Mesenchymal stem cell (in vitro differentiated cells and primary cell): ENCODE measurements around the gene ELFN1.

Experiments
- DNase-seq: peaks from one replicate; pipeline ENCODE4 v3.0.0-alpha.2; 2013
- H2AFZ ChIP-seq: one replicate; pipeline ENCODE4 v1.6.1; 2013; ENCODE audit warnings: low read depth, mild to moderate bottlenecking, control low read depth, inconsistent platforms, low read length, moderate library complexity
- H2AK5ac ChIP-seq: 2 replicates; pipeline ENCODE4 v1.6.1; 2013; ENCODE audit warnings: low read length, moderate library complexity, mild to moderate bottlenecking, inconsistent platforms; ENCODE audit not compliant: severe bottlenecking
- H2BK120ac ChIP-seq: one replicate; pipeline ENCODE4 v1.6.1; 2013; ENCODE audit warnings: low read depth, mild to moderate bottlenecking, inconsistent platforms, low read length, moderate library complexity
- H2BK12ac ChIP-seq, 2 experiments: one replicate each; pipeline ENCODE4 v1.6.1; 2013; ENCODE audit warnings: inconsistent platforms in 2 of 2, low read length in 2 of 2, mild to moderate bottlenecking in 2 of 2, moderate library complexity in 2 of 2, control low read depth in 1 of 2
- H2BK15ac ChIP-seq: one replicate; pipeline ENCODE4 v1.6.1; 2013; ENCODE audit warnings: mild to moderate bottlenecking, low read depth, inconsistent platforms; ENCODE audit not compliant: poor library complexity, severe bottlenecking
- H2BK5ac ChIP-seq: 2 replicates; pipeline ENCODE4 v1.6.1; 2013; ENCODE audit warnings: low read depth, mild to moderate bottlenecking, low read length, control low read depth, inconsistent platforms; ENCODE audit not compliant: poor library complexity, severe bottlenecking
- H3K14ac ChIP-seq, 2 experiments: one replicate each; pipeline ENCODE4 v1.6.1; 2013; ENCODE audit warnings: inconsistent platforms in 2 of 2, low read length in 2 of 2, control low read depth in 1 of 2, mild to moderate bottlenecking in 1 of 2, moderate library complexity in 1 of 2
- H3K18ac ChIP-seq, 2 experiments: one replicate each; pipeline ENCODE4 v1.6.1; 2013; ENCODE audit warnings: inconsistent platforms in 2 of 2, low read length in 2 of 2, control low read depth in 1 of 2, low read depth in 1 of 2, mild to moderate bottlenecking in 1 of 2
- H3K23ac ChIP-seq, 2 experiments: one replicate each; pipeline ENCODE4 v1.6.1; 2013; ENCODE audit warnings: inconsistent platforms in 2 of 2, low read length in 2 of 2, mild to moderate bottlenecking in 2 of 2, moderate library complexity in 2 of 2, control low read depth in 1 of 2
- H3K27ac ChIP-seq: 2 replicates; pipeline ENCODE4 v1.5.1; 2013; ENCODE audit warnings: mild to moderate bottlenecking, moderate library complexity, low read length, control low read depth, inconsistent platforms; ENCODE audit not compliant: poor library complexity, severe bottlenecking
- H3K27me3 ChIP-seq, 2 experiments: 2 replicates each; pipeline versions ENCODE4 v1.6.1 to v1.7.0; 2013; ENCODE audit warnings: low read length in 2 of 2, mild to moderate bottlenecking in 2 of 2, moderate library complexity in 2 of 2, control low read depth in 1 of 2, inconsistent platforms in 1 of 2; ENCODE audit not compliant: control insufficient read depth in 1 of 2, insufficient read depth in 1 of 2
- H3K36me3 ChIP-seq, 2 experiments: 2 replicates each; pipeline versions ENCODE4 v1.6.1 to v1.7.0; 2013; ENCODE audit warnings: low read length in 2 of 2, control low read depth in 1 of 2, inconsistent platforms in 1 of 2, low read depth in 1 of 2, mild to moderate bottlenecking in 1 of 2; ENCODE audit not compliant: insufficient read depth in 2 of 2, control insufficient read depth in 1 of 2
- H3K4ac ChIP-seq, 2 experiments: one replicate each; pipeline ENCODE4 v1.6.1; 2013; ENCODE audit warnings: inconsistent platforms in 2 of 2, low read length in 2 of 2, mild to moderate bottlenecking in 2 of 2, moderate library complexity in 2 of 2, control low read depth in 1 of 2, low read depth in 1 of 2
- H3K4me1 ChIP-seq: 2 replicates; pipeline ENCODE4 v1.6.1; 2013; ENCODE audit warnings: low read depth, low read length, control low read depth; ENCODE audit not compliant: control insufficient read depth, insufficient read depth
- H3K4me2 ChIP-seq: 2 replicates; pipeline ENCODE4 v1.6.1; 2013; ENCODE audit warnings: low read length, mild to moderate bottlenecking, inconsistent platforms; ENCODE audit not compliant: poor library complexity, severe bottlenecking
- H3K4me3 ChIP-seq, 2 experiments: 2 replicates each; pipeline versions ENCODE4 v1.5.1 to v1.7.0; 2013; ENCODE audit warnings: low read length in 2 of 2, mild to moderate bottlenecking in 2 of 2, control low read depth in 1 of 2, low read depth in 1 of 2; ENCODE audit not compliant: insufficient read depth in 1 of 2
- H3K79me1 ChIP-seq: replicated peaks from 2 replicates; pipeline ENCODE4 v1.6.1; 2013; ENCODE audit warnings: mild to moderate bottlenecking, control low read depth, low read length, inconsistent platforms; ENCODE audit not compliant: poor library complexity, severe bottlenecking
- H3K9ac ChIP-seq: 2 replicates; pipeline ENCODE4 v1.7.0; 2013; ENCODE audit warnings: mild to moderate bottlenecking, low read length, moderate library complexity
- H3K9me3 ChIP-seq: 2 replicates; pipeline ENCODE4 v1.7.0; 2013; ENCODE audit warnings: mild to moderate bottlenecking, low read length; ENCODE audit not compliant: control insufficient read depth
- H4K8ac ChIP-seq: one replicate; pipeline ENCODE4 v1.6.1; 2013; ENCODE audit warnings: inconsistent platforms, mild to moderate bottlenecking, low read length, moderate library complexity
- H4K91ac ChIP-seq: one replicate; pipeline ENCODE4 v1.6.1; 2013; ENCODE audit warnings: mild to moderate bottlenecking, low read length, inconsistent platforms
- whole genome bisulfite sequencing: methylation state at CpG from one replicate; pipeline ENCODE4 v1.1.7; 2013; ENCODE audit warnings: mixed read lengths; 5-methylcytosine and 5-hydroxymethylcytosine counted together

The ELFN1 gene

GRCh38 chr7:1643270-1644092 is 26.6 kb upstream of the ELFN1 start:
- H3K36me3 ChIP-seq: peaks cover 0 to 3% of the 10 kb centered on the region in 2 experiments
- H3K23ac ChIP-seq: no peak overlapping the region
- no peak overlapping the region for H3K9ac ChIP-seq
- H3K14ac ChIP-seq: no peak overlapping the region
- no peaks in the 10 kb centered on the region for H3K79me1 ChIP-seq
- H3K9me3 ChIP-seq: no peaks in the 10 kb centered on the region
- no peak overlapping the region for H2BK5ac ChIP-seq
- no peak overlapping the region for H4K91ac ChIP-seq
- H2AFZ ChIP-seq: no peak overlapping the region
- H2BK12ac ChIP-seq: no peak overlapping the region
- H4K8ac ChIP-seq: no peak overlapping the region
- H2BK15ac ChIP-seq: no peak overlapping the region
- no peak overlapping the region for H2BK120ac ChIP-seq
- no peak overlapping the region for H3K4me2 ChIP-seq
- H3K4me1 ChIP-seq: peaks cover 4% of the 10 kb centered on the region
- peaks cover 56 to 94% of the 10 kb centered on the region in 2 experiments for H3K27me3 ChIP-seq
- 89% methylated on average over 10 of the region's 11 CpGs for WGBS
- no peak overlapping the region for H3K4ac ChIP-seq
- H2AK5ac ChIP-seq: no peak overlapping the region
- H3K18ac ChIP-seq: no peak overlapping the region
- DNase-seq: no peak
- no peak overlapping the region for H3K4me3 ChIP-seq
- no peak overlapping the region for H3K27ac ChIP-seq

GRCh38 chr7:1644341-1645070 is 25.6 kb upstream of the ELFN1 start:
- H3K36me3 ChIP-seq: peaks cover 0 to 3% of the 10 kb centered on the region in 2 experiments
- H4K8ac ChIP-seq: no peak overlapping the region
- no peak overlapping the region for H3K18ac ChIP-seq
- H2BK15ac ChIP-seq: no peak overlapping the region
- H3K14ac ChIP-seq: no peak overlapping the region
- no peak overlapping the region for H2AK5ac ChIP-seq
- peaks cover 59 to 96% of the 10 kb centered on the region in 2 experiments for H3K27me3 ChIP-seq
- H3K4me2 ChIP-seq: no peak overlapping the region
- no peaks in the 10 kb centered on the region for H3K79me1 ChIP-seq
- no peak overlapping the region for H2BK12ac ChIP-seq
- H3K27ac ChIP-seq: no peak overlapping the region
- H4K91ac ChIP-seq: no peak overlapping the region
- H2AFZ ChIP-seq: no peak overlapping the region
- WGBS: 88% methylated on average over 20 of the region's 23 CpGs
- no peaks in the 10 kb centered on the region for H3K9me3 ChIP-seq
- H3K9ac ChIP-seq: no peak overlapping the region
- no peak overlapping the region for H3K23ac ChIP-seq
- H3K4me1 ChIP-seq: peaks cover 3% of the 10 kb centered on the region
- no peak overlapping the region for H2BK5ac ChIP-seq
- no peak overlapping the region for H2BK120ac ChIP-seq
- DNase-seq: no peak
- no peak overlapping the region for H3K4ac ChIP-seq
- no peak overlapping the region for H3K4me3 ChIP-seq

GRCh38 chr7:1645071-1645409 is 25.0 kb upstream of the ELFN1 start:
- peaks cover 0 to 3% of the 10 kb centered on the region in 2 experiments for H3K36me3 ChIP-seq
- H3K23ac ChIP-seq: no peak overlapping the region
- H4K91ac ChIP-seq: no peak overlapping the region
- no peak overlapping the region for H2BK5ac ChIP-seq
- no peak for DNase-seq
- no peak overlapping the region for H3K4me3 ChIP-seq
- H3K14ac ChIP-seq: no peak overlapping the region
- 82% methylated on average over 11 of the region's 11 CpGs for WGBS
- peaks cover 59 to 97% of the 10 kb centered on the region in 2 experiments for H3K27me3 ChIP-seq
- H3K79me1 ChIP-seq: no peaks in the 10 kb centered on the region
- no peak overlapping the region for H2AFZ ChIP-seq
- H3K4ac ChIP-seq: no peak overlapping the region
- H3K27ac ChIP-seq: no peak overlapping the region
- no peak overlapping the region for H4K8ac ChIP-seq
- no peak overlapping the region for H2BK120ac ChIP-seq
- H3K4me2 ChIP-seq: no peak overlapping the region
- H3K18ac ChIP-seq: no peak overlapping the region
- no peak overlapping the region for H2BK12ac ChIP-seq
- no peak overlapping the region for H2AK5ac ChIP-seq
- no peaks in the 10 kb centered on the region for H3K9me3 ChIP-seq
- peaks cover 3% of the 10 kb centered on the region for H3K4me1 ChIP-seq
- no peak overlapping the region for H2BK15ac ChIP-seq
- H3K9ac ChIP-seq: no peak overlapping the region

- Histone ChIP-seq H3K23ac (no peak overlapping the region), H2BK12ac (no peak overlapping the region), H3K9ac (no peak overlapping the region), H4K91ac (no peak overlapping the region), H2BK120ac (no peak overlapping the region), H3K14ac (no peak overlapping the region), H3K9me3 (no peaks in the 10 kb centered on the region), H3K4me2 (no peak overlapping the region), H3K27ac (no peak overlapping the region), H3K27me3 (peaks cover 60 to 96% of the 10 kb centered on the region in 2 experiments), H2AFZ (no peak overlapping the region), H3K36me3 (peaks cover 0 to 3% of the 10 kb centered on the region in 2 experiments), H2BK15ac (no peak overlapping the region), H4K8ac (no peak overlapping the region), H3K18ac (no peak overlapping the region), H2AK5ac (no peak overlapping the region), H2BK5ac (no peak overlapping the region), H3K79me1 (no peaks in the 10 kb centered on the region), H3K4me1 (peaks cover 2% of the 10 kb centered on the region), H3K4me3 (no peak overlapping the region), H3K4ac (no peak overlapping the region)
- 90% methylated on average over 13 of the region's 13 CpGs for WGBS
- no peak for DNase-seq
These were observed 24.6 kb upstream of the ELFN1 start for GRCh38 chr7:1645476-1645875.
